Neural cell (in vitro differentiated cells): ENCODE data around the gene TAGLN2. TPM values are rescaled to one million over a fixed set of nuclear protein-coding genes. Genes with fewer than 3 reads are reported as not detected.

ENCODE experiments used
- H2AFZ ChIP-seq: fragments of 200-600, 300-800 bp; sonication (generic), shearing (Covaris generic); 2 replicates; pipeline ENCODE4 v1.6.0; 2014; ENCODE audit warnings: low read depth, mild to moderate bottlenecking, antibody characterized with exemption, low read length, moderate library complexity
- H3F3A ChIP-seq: fragments of 200-600 bp; shearing (Covaris generic); 2 replicates; pipeline ENCODE4 v1.6.1; 2016; ENCODE audit warnings: mild to moderate bottlenecking, moderate library complexity, mixed read lengths, antibody characterized with exemption, low read length; ENCODE audit not compliant: insufficient read depth, poor library complexity, severe bottlenecking
- H3K27ac ChIP-seq: fragments of 200-600, 300-800 bp; sonication (generic), shearing (Covaris generic); 2 replicates; pipeline ENCODE4 v1.5.1; 2014; ENCODE audit warnings: mild to moderate bottlenecking, low read length, moderate library complexity
- H3K27me3 ChIP-seq: fragments of 300-800, 200-600 bp; sonication (generic), shearing (Covaris generic); 2 replicates; pipeline ENCODE4 v1.6.0; 2014; ENCODE audit warnings: mild to moderate bottlenecking, low read depth, low read length, moderate library complexity; ENCODE audit not compliant: insufficient read depth
- H3K36me3 ChIP-seq: fragments of 300-800, 200-600 bp; sonication (generic), shearing (Covaris generic); 2 replicates; pipeline ENCODE4 v1.5.1; 2014; ENCODE audit warnings: mild to moderate bottlenecking, antibody characterized with exemption, low read length, moderate library complexity; ENCODE audit not compliant: insufficient read depth
- H3K4me2 ChIP-seq: fragments of 300-800, 200-600 bp; sonication (generic), shearing (Covaris generic); 2 replicates; pipeline ENCODE4 v1.6.0; 2014; ENCODE audit warnings: mild to moderate bottlenecking, low read length
- H3K4me3 ChIP-seq: fragments of 300-800, 200-600 bp; sonication (generic), shearing (Covaris generic); 2 replicates; pipeline ENCODE4 v1.5.1; 2014; ENCODE audit warnings: mild to moderate bottlenecking, low read length, moderate library complexity
- H3K79me2 ChIP-seq: fragments of 200-600 bp; shearing (Covaris generic); replicated peaks from 2 replicates; pipeline ENCODE4 v1.6.0; 2014; ENCODE audit warnings: mild to moderate bottlenecking, low read length, moderate library complexity; ENCODE audit not compliant: insufficient read depth
- H3K9ac ChIP-seq: fragments of 300-800, 200-600 bp; sonication (generic), shearing (Covaris generic); 2 replicates; pipeline ENCODE4 v1.6.1; 2016; ENCODE audit warnings: mild to moderate bottlenecking, low read length, mixed read lengths
- H3K9me2 ChIP-seq: fragments of 200-600 bp; shearing (Covaris generic); 2 replicates; pipeline ENCODE4 v1.6.1; 2016; ENCODE audit warnings: mild to moderate bottlenecking, low read length, mixed read lengths; ENCODE audit not compliant: insufficient read depth
- H3K9me3 ChIP-seq: fragments of 200-600, 300-800 bp; sonication (generic), shearing (Covaris generic); 2 replicates; pipeline ENCODE4 v1.6.1; 2016; ENCODE audit warnings: mild to moderate bottlenecking, mixed run types, low read length, moderate library complexity, mixed read lengths
- H4K20me1 ChIP-seq: fragments of 200-600 bp; shearing (Covaris generic); 2 replicates; pipeline ENCODE4 v1.6.1; 2016; ENCODE audit warnings: mild to moderate bottlenecking, mixed run types; ENCODE audit not compliant: insufficient read depth
- EP300 ChIP-seq: fragments of 450-650 bp; conservative IDR thresholded peaks from 2 replicates; pipeline ENCODE4 v1.6.1; 2014; ENCODE audit warnings: antibody characterized with exemption, mild to moderate bottlenecking, moderate library complexity; ENCODE audit not compliant: poor library complexity, severe bottlenecking
- EZH2 ChIP-seq: fragments of 200-600, 300-800 bp; shearing (Covaris generic), sonication (generic); IDR thresholded peaks from 2 replicates; pipeline ENCODE4 v1.6.1; 2014; ENCODE audit warnings: antibody characterized with exemption, low read length, borderline replicate concordance, mild to moderate bottlenecking; ENCODE audit not compliant: insufficient read depth, poor library complexity, severe bottlenecking
- MXI1 ChIP-seq: fragments of 450-650 bp; conservative IDR thresholded peaks from 2 replicates; pipeline ENCODE4 v1.6.1; 2014; ENCODE audit warnings: antibody characterized with exemption, mild to moderate bottlenecking; ENCODE audit not compliant: poor library complexity, severe bottlenecking
- POLR2AphosphoS5 ChIP-seq: IDR thresholded peaks from 2 replicates; pipeline ENCODE4 v1.6.1; 2012
- RAD21 ChIP-seq: fragments of 450-650 bp; conservative IDR thresholded peaks from 2 replicates; pipeline ENCODE4 v1.6.1; 2014; ENCODE audit warnings: antibody characterized with exemption, mild to moderate bottlenecking, moderate library complexity
- SMC3 ChIP-seq: fragments of 450-650 bp; conservative IDR thresholded peaks from 2 replicates; pipeline ENCODE4 v1.6.1; 2014; ENCODE audit warnings: antibody characterized with exemption, mild to moderate bottlenecking, moderate library complexity; ENCODE audit not compliant: poor library complexity
- TAF1 ChIP-seq: IDR thresholded peaks from 2 replicates; pipeline ENCODE4 v1.6.1; 2012; ENCODE audit warnings: low read depth
- polyA plus RNA-seq: library from polyadenylated mRNA; depleted of rRNA; stranded (reverse); fragments of >200 nt; gene quantifications from 2 replicates; pipeline ENCODE4 v1.2.3, GENCODE V29; 2014
- TF ChIP-seq, protein P1 (sequence below): IDR thresholded peaks from 2 replicates; pipeline ENCODE4 v1.6.1; 2012; ENCODE audit warnings: borderline replicate concordance
- TF ChIP-seq, protein P2 (sequence below): fragments of 450-650 bp; IDR thresholded peaks from 2 replicates; pipeline ENCODE4 v1.5.1; 2014; ENCODE audit warnings: antibody characterized with exemption, mild to moderate bottlenecking, moderate library complexity; ENCODE audit not compliant: poor library complexity, severe bottlenecking

The TAGLN2 gene
- polyA plus RNA-seq, 1 donor from 2014 or later, result 0.52 TPM

DNA sequence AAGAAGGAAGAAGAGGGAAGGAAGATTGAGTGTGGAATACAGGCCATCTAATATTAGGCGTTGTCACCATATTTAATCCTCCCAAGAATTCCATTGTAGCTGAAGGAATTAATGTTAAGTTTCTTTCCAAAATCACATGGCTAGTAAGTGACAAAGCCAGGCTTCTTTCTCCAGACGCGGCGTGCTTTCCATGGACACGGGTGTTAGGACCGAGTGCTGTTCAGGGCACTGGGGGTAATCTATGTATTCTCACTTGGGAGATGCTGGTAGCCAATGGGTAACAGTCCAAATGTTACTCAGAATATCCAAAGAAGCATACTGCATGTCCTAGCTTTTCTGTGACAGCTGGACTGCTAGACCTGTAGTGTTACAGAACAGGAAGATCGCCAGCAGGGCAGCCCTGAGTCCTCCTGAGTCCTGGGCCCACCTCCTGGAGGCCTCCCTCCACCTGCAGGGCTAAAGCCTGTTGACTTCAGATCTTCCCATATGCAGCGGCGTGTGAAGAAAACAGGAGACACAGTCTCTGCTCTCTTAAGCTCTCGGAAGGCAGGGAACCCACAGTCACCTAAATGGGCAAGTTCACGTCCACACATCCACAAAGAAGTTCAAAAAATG is 14.8 kb upstream of the TAGLN2 start:
- H3K9ac ChIP-seq, result no peak overlapping the region
- peak overlapping the region; percentile 58 for H3K4me2 ChIP-seq
- H3K79me2 ChIP-seq, result peaks cover 19% of the 10 kb centered on the region
- no peaks in the 10 kb centered on the region for H3K9me2 ChIP-seq
- no peaks in the 10 kb centered on the region for H3K27me3 ChIP-seq
- TF ChIP-seq MXI1 (no peak), SMC3 (no peak), POLR2AphosphoS5 (no peak), EZH2 (no peak), RAD21 (no peak), TAF1 (no peak), EP300 (no peak)
- TF ChIP-seq, protein P1, sequence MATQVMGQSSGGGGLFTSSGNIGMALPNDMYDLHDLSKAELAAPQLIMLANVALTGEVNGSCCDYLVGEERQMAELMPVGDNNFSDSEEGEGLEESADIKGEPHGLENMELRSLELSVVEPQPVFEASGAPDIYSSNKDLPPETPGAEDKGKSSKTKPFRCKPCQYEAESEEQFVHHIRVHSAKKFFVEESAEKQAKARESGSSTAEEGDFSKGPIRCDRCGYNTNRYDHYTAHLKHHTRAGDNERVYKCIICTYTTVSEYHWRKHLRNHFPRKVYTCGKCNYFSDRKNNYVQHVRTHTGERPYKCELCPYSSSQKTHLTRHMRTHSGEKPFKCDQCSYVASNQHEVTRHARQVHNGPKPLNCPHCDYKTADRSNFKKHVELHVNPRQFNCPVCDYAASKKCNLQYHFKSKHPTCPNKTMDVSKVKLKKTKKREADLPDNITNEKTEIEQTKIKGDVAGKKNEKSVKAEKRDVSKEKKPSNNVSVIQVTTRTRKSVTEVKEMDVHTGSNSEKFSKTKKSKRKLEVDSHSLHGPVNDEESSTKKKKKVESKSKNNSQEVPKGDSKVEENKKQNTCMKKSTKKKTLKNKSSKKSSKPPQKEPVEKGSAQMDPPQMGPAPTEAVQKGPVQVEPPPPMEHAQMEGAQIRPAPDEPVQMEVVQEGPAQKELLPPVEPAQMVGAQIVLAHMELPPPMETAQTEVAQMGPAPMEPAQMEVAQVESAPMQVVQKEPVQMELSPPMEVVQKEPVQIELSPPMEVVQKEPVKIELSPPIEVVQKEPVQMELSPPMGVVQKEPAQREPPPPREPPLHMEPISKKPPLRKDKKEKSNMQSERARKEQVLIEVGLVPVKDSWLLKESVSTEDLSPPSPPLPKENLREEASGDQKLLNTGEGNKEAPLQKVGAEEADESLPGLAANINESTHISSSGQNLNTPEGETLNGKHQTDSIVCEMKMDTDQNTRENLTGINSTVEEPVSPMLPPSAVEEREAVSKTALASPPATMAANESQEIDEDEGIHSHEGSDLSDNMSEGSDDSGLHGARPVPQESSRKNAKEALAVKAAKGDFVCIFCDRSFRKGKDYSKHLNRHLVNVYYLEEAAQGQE, result no peak
- H2AFZ ChIP-seq, result no peak overlapping the region
- peak overlapping the region; percentile 58 for H3K4me3 ChIP-seq
- H3K9me3 ChIP-seq, result no peaks in the 10 kb centered on the region
- no peaks in the 10 kb centered on the region for H4K20me1 ChIP-seq
- H3K27ac ChIP-seq, result peak overlapping the region; percentile 73
- H3F3A ChIP-seq, result no peaks in the 10 kb centered on the region
- H3K36me3 ChIP-seq, result no peaks in the 10 kb centered on the region

DNA sequence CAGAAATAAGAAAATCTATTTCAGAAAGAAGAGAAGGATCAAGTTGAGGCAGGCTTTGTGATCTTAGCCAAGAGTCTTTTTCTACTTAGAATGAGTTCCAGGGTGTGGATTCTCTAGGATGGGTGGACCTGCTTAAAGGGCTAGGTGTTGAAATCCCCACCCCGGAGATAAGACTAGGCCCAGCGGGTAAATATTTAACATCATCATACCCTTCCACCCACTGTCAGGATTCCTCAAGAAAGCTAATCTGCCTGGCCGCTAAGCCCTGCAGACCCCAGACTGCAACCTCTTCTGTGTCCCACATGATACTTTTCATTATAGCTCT is 14.3 kb upstream of the TAGLN2 start:
- Histone ChIP-seq H3K9me3 (no peaks in the 10 kb centered on the region), H3K27me3 (no peaks in the 10 kb centered on the region), H3K4me2 (no peak overlapping the region), H3F3A (no peaks in the 10 kb centered on the region), H3K4me3 (no peak overlapping the region), H3K79me2 (peaks cover 14% of the 10 kb centered on the region), H3K36me3 (no peaks in the 10 kb centered on the region), H4K20me1 (no peaks in the 10 kb centered on the region), H2AFZ (no peak overlapping the region), H3K9ac (no peak overlapping the region), H3K9me2 (no peaks in the 10 kb centered on the region), H3K27ac (no peak overlapping the region)
- no peak for TF ChIP-seq EP300
- TF ChIP-seq, protein P2, sequence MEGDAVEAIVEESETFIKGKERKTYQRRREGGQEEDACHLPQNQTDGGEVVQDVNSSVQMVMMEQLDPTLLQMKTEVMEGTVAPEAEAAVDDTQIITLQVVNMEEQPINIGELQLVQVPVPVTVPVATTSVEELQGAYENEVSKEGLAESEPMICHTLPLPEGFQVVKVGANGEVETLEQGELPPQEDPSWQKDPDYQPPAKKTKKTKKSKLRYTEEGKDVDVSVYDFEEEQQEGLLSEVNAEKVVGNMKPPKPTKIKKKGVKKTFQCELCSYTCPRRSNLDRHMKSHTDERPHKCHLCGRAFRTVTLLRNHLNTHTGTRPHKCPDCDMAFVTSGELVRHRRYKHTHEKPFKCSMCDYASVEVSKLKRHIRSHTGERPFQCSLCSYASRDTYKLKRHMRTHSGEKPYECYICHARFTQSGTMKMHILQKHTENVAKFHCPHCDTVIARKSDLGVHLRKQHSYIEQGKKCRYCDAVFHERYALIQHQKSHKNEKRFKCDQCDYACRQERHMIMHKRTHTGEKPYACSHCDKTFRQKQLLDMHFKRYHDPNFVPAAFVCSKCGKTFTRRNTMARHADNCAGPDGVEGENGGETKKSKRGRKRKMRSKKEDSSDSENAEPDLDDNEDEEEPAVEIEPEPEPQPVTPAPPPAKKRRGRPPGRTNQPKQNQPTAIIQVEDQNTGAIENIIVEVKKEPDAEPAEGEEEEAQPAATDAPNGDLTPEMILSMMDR, result no peak
